GM19238 (cell line): ENCODE results near the gene CAST.
A peak's percentile ranks its signal among the peaks of the same experiment; 100 is the strongest.
"Not testable (repeated sequence)": the region's sequence is repeated elsewhere in the genome, so short reads cannot be mapped to it uniquely, and the experiment has no call there.

Source experiments
- DNase-seq: peaks from one replicate; pipeline ENCODE4 v3.0.0; 2011; ENCODE audit warnings: low spot score; ENCODE audit not compliant: insufficient read length

The CAST gene, protein sequence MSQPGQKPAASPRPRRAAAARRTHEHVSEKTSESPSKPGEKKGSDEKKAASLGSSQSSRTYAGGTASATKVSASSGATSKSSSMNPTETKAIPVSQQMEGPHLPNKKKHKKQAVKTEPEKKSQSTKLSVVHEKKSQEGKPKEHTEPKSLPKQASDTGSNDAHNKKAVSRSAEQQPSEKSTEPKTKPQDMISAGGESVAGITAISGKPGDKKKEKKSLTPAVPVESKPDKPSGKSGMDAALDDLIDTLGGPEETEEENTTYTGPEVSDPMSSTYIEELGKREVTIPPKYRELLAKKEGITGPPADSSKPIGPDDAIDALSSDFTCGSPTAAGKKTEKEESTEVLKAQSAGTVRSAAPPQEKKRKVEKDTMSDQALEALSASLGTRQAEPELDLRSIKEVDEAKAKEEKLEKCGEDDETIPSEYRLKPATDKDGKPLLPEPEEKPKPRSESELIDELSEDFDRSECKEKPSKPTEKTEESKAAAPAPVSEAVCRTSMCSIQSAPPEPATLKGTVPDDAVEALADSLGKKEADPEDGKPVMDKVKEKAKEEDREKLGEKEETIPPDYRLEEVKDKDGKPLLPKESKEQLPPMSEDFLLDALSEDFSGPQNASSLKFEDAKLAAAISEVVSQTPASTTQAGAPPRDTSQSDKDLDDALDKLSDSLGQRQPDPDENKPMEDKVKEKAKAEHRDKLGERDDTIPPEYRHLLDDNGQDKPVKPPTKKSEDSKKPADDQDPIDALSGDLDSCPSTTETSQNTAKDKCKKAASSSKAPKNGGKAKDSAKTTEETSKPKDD

DNA sequence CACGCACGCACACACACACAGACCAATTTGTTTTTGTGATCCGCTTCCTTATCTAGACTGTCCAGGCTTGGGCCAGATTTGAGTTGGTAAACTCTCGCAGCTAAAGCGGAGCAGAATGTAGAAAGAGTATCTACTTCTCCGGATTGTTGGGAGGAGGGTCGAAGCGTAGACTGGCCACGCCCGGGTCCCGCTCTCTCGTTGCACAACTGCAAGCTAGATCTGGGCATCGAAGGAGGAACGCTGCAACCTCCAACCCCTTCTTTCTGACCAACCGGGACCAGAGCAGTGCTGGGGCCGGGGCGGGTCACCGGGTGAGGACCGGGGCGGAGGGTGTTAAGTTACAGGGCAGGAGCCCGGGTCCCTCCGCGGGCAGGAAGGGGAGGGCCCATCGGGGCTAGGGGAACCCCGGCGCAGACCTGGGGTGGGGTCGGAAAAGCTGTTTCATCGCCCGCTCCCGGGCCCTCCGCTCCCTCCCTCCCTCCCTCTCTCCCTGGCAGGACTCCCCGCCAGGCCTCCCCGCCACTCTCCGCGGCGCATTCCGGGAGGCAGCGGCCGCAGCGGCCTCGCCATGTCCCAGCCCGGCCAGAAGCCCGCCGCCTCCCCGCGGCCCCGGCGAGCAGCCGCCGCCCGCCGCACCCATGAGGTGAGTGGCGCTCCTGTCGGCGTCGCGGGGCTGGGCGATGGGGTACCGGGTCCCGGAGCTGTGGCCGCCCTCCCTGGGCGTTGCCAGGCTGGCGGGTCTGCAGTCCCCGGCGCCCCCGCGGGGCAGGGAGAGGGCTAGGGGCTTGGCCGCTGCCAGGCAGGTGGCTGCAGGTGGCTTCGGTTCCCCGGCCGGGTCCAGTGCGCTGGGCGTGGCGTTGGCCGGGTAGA is at the start of gene CAST:
Gene CAST, plus strand, starts transcription at position 522 of the 870 bp plus-strand sequence. Its CDS starts 47 bp downstream, at position 569.
- DNase-seq: peak; percentile 80

GRCh38 chr5:96614110-96614691 is 48.0 kb upstream of the CAST start:
- peak; percentile 19 for DNase-seq

DNA sequence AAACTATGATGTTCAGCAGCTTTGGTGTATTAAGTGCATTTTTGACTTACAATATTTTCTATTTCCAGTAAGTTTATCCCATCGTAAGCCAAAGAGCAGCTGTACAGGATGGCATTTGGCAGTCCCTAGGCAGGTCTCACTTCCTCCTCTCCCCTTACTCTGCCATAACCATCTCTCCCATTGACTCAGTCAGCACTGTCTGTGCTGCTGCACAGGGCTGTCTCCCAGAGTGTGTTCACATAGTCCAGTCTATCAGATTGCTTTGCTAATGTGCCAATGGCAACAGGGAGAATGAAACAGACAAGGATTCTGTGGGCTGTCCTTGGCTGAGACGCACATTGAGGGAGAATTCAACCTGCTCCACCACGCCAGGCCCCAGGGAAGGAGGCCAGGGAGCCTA is 47.0 kb upstream of the CAST start:
- no peak for DNase-seq

DNA sequence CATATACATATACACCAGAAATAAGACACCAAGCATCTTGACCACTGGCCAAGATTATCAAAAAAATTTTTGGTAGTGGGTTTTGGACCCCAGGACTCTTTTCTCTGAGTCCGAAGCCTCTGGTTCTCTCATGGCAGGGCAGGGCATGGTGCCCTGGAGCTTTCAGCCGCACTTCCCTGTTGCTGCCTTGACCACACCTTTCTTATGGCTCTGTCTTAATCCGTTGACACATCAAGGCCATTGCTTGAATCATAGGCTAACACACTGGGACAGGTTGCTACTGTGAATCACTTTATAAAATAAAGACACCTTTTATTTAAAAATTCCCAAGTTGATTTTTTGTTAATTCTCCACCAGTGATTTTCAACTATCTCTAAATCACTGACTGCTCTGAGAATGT is 45.4 kb upstream of the CAST start:
- DNase-seq: no peak

DNA sequence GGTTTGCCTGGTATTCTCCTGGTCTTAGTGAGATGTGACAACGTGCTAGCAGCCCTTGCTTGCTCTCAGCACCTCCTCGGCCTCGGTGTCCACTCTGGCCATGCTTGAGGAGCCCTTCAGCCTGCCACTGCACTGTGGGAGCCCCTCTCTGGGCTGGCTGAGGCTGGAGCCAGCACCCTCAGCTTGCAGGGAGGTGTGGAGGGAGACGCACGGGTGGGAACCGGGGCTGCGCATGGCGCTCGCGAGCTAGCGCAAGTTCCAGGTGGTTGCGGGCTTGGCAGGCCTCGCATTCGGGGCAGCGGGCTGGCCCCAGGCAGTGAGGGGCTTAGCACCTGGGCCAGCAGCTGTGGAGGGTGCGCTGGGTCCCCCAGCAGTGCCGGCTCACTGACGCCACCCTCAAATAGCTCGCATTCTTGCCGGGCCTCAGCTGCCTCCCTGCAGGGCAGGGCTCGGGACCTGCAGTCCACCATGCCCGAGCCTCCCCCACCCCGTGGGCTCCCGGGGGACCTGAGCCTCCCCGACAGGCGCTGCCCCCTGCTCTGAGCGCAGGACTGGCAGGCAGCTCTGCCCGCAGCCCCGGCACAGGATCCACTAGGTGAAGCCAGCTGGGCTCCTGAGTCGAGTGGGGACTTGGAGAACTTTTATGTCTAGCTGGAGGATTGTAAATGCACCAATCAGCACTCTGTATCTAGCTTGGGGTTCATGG is 43.7 kb upstream of the CAST start:
- DNase-seq: not testable (repeated sequence)

DNA sequence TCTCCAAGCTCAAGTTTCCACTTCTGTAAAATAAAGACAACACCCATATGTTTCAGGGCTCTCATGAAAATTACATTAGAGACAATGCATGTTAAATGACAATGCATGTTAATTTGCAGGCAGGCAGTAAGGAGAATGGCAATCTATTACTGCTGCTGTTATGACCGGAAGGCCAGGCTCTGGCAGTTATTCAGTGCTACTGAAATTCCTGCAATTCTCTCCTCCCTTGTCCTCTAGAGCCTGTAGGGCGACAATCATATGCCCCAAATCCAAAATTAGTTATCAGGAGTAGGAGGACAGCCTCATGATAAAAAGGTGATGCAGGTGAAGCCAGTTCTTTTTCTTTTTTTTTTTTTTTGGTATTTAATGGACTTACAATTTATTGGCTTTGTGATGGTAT is 42.2 kb upstream of the CAST start:
- DNase-seq: no peak

- DNase-seq: no peak
These were observed 37.6 kb upstream of the CAST start for GRCh38 chr5:96624596-96624995.

GRCh38 chr5:96625365-96625764 is 36.8 kb upstream of the CAST start:
- no peak for DNase-seq

GRCh38 chr5:96626956-96627355 is 35.2 kb upstream of the CAST start:
- no peak for DNase-seq

GRCh38 chr5:96627792-96628398 is 34.3 kb upstream of the CAST start:
- DNase-seq: no peak

DNA sequence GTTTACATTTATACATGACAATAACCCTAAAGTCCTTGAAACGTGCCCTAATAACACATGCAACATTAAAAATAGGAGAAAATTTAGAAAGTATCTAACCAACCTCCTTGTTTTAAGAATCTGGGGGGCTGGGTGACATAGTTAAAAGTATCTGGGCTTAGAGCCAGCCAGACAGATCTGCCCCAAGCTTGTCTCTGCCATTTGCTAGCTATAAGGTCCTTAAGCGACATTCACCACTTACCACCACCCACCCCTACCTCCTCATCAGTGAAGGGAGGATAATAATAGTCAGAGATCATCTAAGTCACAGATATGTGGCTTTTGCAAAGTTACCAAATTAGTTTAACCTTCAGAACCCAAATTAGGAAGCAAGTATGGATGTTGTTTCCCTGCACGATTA is 33.8 kb upstream of the CAST start:
- DNase-seq: no peak

GRCh38 chr5:96629774-96630173 is 32.4 kb upstream of the CAST start:
- no peak for DNase-seq

DNA sequence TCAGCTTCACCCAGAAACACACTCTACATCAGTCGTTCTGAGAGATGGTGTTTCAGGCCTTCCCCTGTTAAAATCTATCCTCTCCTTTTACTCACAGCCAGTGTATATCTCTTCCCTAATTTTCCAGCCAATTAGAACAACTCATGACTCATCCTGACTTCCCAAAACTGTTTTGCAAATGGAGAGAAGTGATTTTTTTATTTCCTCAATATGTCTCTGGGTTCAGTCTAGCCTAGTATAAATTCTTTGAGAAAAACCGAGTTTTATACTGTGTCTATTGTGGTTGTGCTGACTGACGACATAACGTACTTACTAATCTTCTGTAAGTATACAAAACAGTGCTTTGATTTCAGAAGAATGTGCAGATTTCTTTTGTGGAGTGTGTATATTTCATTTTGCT is 28.4 kb upstream of the CAST start:
- no peak for DNase-seq

GRCh38 chr5:96634881-96635280 is 27.3 kb upstream of the CAST start:
- no peak for DNase-seq

DNA sequence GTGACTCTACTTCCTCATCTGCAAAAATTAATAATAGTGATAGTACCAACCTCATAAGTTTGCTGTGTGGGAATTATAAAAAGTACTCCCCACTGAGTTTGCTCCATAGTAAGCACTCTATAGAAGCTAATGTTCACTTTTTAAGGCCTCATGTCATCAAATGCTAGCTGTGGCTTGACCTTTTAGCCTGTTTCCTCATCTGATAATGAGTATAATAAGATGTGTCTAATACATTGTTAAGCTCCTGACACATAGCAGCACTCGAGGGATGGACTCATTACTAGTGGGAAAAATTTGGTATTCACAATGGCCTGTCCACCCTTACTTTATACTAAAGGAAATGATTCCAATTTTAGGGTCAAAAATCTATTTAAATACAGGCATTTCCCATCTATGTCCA is 26.1 kb upstream of the CAST start:
- no peak for DNase-seq

DNA sequence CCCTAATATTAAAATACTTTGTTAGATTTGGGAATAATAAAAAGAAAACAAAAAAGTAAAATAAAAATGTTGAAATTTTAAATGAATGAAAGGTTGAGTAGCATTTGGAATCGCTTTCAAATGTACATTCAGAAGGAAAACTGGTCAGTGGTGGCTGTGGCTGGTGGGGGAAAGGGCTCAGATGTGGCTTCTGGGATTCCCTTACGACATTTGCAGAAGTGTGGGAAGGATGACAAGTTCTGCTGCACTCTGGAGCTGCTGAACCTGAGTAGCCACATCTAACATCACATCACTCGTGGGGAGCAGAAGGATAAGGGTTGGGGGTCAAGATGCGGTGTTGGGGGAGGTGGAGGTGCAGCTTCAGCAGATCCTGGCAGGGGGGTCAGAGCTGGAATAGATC is 25.6 kb upstream of the CAST start:
- no peak for DNase-seq

- DNase-seq: no peak
These were observed 25.0 kb upstream of the CAST start for GRCh38 chr5:96637196-96637595.

DNA sequence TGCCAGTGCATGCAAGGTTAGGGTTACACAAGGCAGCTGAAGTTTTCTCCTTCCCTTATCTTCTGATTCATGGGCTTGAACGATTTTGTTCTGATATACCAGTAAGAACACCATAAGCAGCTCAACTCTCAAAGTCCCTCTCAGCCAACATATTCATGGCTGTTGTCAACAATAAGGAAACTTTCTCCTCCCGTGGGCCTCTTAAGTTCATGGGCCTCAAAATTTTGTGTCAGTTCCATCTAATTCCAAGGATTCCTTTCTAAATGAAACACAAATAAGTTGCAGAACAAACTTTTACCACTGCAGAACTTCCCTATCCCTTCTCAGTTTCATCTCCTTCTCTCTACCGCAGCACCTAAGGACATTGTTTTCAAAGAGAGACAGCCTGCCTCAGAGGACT is 23.6 kb upstream of the CAST start:
- no peak for DNase-seq

DNA sequence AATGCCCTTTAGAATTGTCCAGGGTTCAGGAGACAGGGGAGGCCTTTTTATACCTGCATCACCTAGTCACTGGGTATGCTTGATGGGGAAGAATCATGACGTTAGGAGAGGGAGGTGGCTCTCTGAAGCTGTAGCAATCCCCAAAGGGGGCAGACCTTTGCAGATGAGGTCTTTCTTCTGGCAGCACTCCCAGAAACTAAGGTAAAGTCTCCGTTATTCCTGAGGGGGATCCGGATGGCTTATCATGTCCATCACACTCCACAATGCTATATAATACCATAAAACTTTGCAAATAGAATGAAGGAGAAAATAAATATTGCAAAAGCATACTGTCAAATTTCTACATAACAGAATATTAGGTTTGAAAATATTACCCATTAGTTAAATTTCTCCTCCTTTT is 21.5 kb upstream of the CAST start:
- DNase-seq: no peak
